Astrocyte (in vitro differentiated cells and primary cell): ENCODE measurements around the gene GDPD4. TPM values are rescaled to one million over a fixed set of nuclear protein-coding genes. Genes with fewer than 3 reads are reported as not detected.

ENCODE experiments used
- DNase-seq: peaks from one replicate; pipeline ENCODE4 v3.0.0-alpha.2; 2010; ENCODE audit warnings: low read depth
- FAIRE-seq: peaks from 2 replicates; lab custom pipeline; 2011; peaks lifted over from hg19 to GRCh38; lab: Jason Lieb, UNC
- H2AFZ ChIP-seq: 2 replicates; pipeline ENCODE4 v1.6.0; 2012; ENCODE audit warnings: low read depth, low read length, inconsistent platforms
- H3K27ac ChIP-seq: 2 replicates; pipeline ENCODE4 v1.5.1; 2011; ENCODE audit warnings: low read depth, low read length, inconsistent platforms
- H3K27me3 ChIP-seq: 2 replicates; pipeline ENCODE4 v1.6.0; 2011; ENCODE audit warnings: low read length, inconsistent platforms; ENCODE audit not compliant: insufficient read depth
- H3K36me3 ChIP-seq: 2 replicates; pipeline ENCODE4 v1.5.1; 2011; ENCODE audit warnings: low read length, inconsistent platforms; ENCODE audit not compliant: insufficient read depth
- H3K4me1 ChIP-seq: 2 replicates; pipeline ENCODE4 v1.5.1; 2011; ENCODE audit warnings: low read length, inconsistent platforms; ENCODE audit not compliant: insufficient read depth
- H3K4me2 ChIP-seq: 2 replicates; pipeline ENCODE4 v1.6.0; 2012; ENCODE audit warnings: low read length, inconsistent platforms
- H3K4me3 ChIP-seq: 2 replicates; pipeline ENCODE4 v1.5.1; 2011; ENCODE audit warnings: low read depth, mild to moderate bottlenecking, low read length, inconsistent platforms; ENCODE audit not compliant: insufficient read depth
- H3K79me2 ChIP-seq: 2 replicates; pipeline ENCODE4 v1.6.0; 2012; ENCODE audit warnings: mild to moderate bottlenecking, low read length, inconsistent platforms; ENCODE audit not compliant: insufficient read depth
- H3K9ac ChIP-seq: 2 replicates; pipeline ENCODE4 v1.6.0; 2012; ENCODE audit warnings: mild to moderate bottlenecking, low read length, inconsistent platforms
- H3K9me3 ChIP-seq: 2 replicates; pipeline ENCODE4 v1.5.1; 2012; ENCODE audit warnings: low read depth, mild to moderate bottlenecking, low read length, inconsistent platforms; ENCODE audit not compliant: insufficient read depth
- H4K20me1 ChIP-seq: 2 replicates; pipeline ENCODE4 v1.6.0; 2012; ENCODE audit warnings: low read length, inconsistent platforms; ENCODE audit not compliant: insufficient read depth
- H3K27ac Mint-ChIP-seq: one replicate; pipeline ENCODE4 v1.8.0; 2021; ENCODE audit warnings: mild to moderate bottlenecking, mixed read lengths; ENCODE audit not compliant: unreplicated experiment
- H3K27me3 Mint-ChIP-seq: one replicate; pipeline ENCODE4 v1.8.0; 2021; ENCODE audit warnings: low read depth, mixed read lengths; ENCODE audit not compliant: unreplicated experiment
- H3K36me3 Mint-ChIP-seq: one replicate; pipeline ENCODE4 v1.8.0; 2021; ENCODE audit warnings: low read depth, mixed read lengths; ENCODE audit not compliant: unreplicated experiment
- H3K4me1 Mint-ChIP-seq: one replicate; pipeline ENCODE4 v1.8.0; 2021; ENCODE audit warnings: low read depth, mixed read lengths; ENCODE audit not compliant: unreplicated experiment
- H3K4me3 Mint-ChIP-seq: one replicate; pipeline ENCODE4 v1.8.0; 2021; ENCODE audit warnings: mild to moderate bottlenecking, moderate library complexity, mixed read lengths; ENCODE audit not compliant: unreplicated experiment
- H3K9me3 Mint-ChIP-seq: one replicate; pipeline ENCODE4 v1.8.0; 2021; ENCODE audit warnings: mild to moderate bottlenecking, mixed read lengths; ENCODE audit not compliant: unreplicated experiment
- EZH2 ChIP-seq: IDR thresholded peaks from 2 replicates; pipeline ENCODE4 v1.6.1; 2012; ENCODE audit warnings: mild to moderate bottlenecking, low read length, inconsistent platforms; ENCODE audit not compliant: insufficient read depth
- total RNA-seq: library from RNA; stranded (reverse); gene quantifications from 2 replicates; pipeline ENCODE4 v1.2.1, GENCODE V29; 2021
- TF ChIP-seq, protein P1 (sequence below): IDR thresholded peaks from 2 replicates; pipeline ENCODE4 v1.5.1; 2011; ENCODE audit warnings: low read depth, mild to moderate bottlenecking, inconsistent platforms, low read length, moderate library complexity; ENCODE audit not compliant: insufficient read depth

The GDPD4 gene
- total RNA-seq, 1 donor from 2014 or later, result not detected

DNA sequence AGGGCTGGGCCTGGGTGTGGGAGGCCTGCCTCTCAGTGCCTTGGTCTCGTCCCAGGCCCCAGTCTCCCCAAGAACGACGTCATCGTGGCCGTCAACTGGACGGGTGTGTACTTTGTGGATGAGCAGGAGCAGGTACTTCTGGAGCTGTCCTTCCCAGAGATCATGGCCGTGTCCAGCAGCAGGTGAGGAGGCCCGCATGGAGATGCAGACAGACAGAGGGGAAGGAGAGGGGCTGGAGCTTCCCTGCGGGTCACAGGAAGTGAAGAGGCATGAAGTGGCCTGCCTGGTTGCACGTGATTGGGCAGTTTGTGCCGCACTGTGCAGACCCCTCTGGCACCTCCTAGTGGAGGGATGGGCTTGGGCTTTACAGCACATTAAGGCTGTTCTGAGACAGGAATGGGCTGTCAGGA is 103.0 kb downstream of the GDPD4 start:
- no peak overlapping the region for H3K4me3 Mint-ChIP-seq
- Histone ChIP-seq H2AFZ (no peak overlapping the region), H3K9ac (no peak overlapping the region), H3K27me3 (no peaks in the 10 kb centered on the region), H3K4me1 (no peaks in the 10 kb centered on the region), H3K79me2 (no peaks in the 10 kb centered on the region), H3K4me2 (no peak overlapping the region), H3K27ac (no peak overlapping the region), H4K20me1 (no peaks in the 10 kb centered on the region), H3K9me3 (no peaks in the 10 kb centered on the region), H3K36me3 (no peaks in the 10 kb centered on the region), H3K4me3 (no peak overlapping the region)
- no peak for DNase-seq
- H3K27me3 Mint-ChIP-seq, result peaks cover 29% of the 10 kb centered on the region
- TF ChIP-seq EZH2, result no peak
- TF ChIP-seq, protein P1, sequence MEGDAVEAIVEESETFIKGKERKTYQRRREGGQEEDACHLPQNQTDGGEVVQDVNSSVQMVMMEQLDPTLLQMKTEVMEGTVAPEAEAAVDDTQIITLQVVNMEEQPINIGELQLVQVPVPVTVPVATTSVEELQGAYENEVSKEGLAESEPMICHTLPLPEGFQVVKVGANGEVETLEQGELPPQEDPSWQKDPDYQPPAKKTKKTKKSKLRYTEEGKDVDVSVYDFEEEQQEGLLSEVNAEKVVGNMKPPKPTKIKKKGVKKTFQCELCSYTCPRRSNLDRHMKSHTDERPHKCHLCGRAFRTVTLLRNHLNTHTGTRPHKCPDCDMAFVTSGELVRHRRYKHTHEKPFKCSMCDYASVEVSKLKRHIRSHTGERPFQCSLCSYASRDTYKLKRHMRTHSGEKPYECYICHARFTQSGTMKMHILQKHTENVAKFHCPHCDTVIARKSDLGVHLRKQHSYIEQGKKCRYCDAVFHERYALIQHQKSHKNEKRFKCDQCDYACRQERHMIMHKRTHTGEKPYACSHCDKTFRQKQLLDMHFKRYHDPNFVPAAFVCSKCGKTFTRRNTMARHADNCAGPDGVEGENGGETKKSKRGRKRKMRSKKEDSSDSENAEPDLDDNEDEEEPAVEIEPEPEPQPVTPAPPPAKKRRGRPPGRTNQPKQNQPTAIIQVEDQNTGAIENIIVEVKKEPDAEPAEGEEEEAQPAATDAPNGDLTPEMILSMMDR, result no peak
- H3K9me3 Mint-ChIP-seq, result no peaks in the 10 kb centered on the region
- FAIRE-seq, result no peak
- H3K36me3 Mint-ChIP-seq, result peaks cover 4% of the 10 kb centered on the region
- H3K4me1 Mint-ChIP-seq, result no peaks in the 10 kb centered on the region
- no peak overlapping the region for H3K27ac Mint-ChIP-seq

GRCh38 chr11:77197626-77198320 is 103.7 kb downstream of the GDPD4 start:
- FAIRE-seq, result no peak
- TF ChIP-seq, protein P1, result no peak
- no peak for TF ChIP-seq EZH2

DNA sequence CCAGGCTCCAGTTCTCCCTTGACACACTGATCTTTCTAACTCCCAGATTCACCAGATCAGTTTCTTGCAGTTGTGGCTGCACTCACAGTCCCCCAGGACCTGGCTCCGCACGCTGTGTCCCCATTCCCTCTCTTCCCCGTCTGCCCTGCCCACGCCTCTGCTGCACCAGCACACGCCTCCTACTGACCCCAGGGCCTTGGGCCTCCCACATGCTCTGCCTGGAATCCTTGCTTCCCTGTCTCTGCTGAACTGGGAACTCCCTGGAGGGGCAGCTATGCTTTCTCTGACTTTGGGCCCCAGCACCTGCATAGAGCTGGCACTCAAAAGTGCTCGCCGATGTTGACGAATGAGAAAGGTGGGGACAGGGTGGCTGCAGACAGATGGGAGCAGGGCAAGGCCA is 104.5 kb downstream of the GDPD4 start:
- no peak for FAIRE-seq
- Histone ChIP-seq H3K36me3 (no peaks in the 10 kb centered on the region), H4K20me1 (no peaks in the 10 kb centered on the region), H3K9ac (no peak overlapping the region), H3K27ac (no peak overlapping the region), H3K27me3 (no peaks in the 10 kb centered on the region), H3K9me3 (peaks cover 4% of the 10 kb centered on the region), H3K79me2 (no peaks in the 10 kb centered on the region), H3K4me1 (no peaks in the 10 kb centered on the region), H3K4me2 (no peak overlapping the region), H2AFZ (no peak overlapping the region), H3K4me3 (no peak overlapping the region)
- TF ChIP-seq EZH2, result no peak
- TF ChIP-seq, protein P1, result no peak
- Mint-ChIP-seq H3K4me3 (no peak overlapping the region), H3K36me3 (peaks cover 3% of the 10 kb centered on the region), H3K9me3 (no peaks in the 10 kb centered on the region), H3K27ac (no peak overlapping the region), H3K27me3 (peaks cover 27% of the 10 kb centered on the region), H3K4me1 (no peaks in the 10 kb centered on the region)
- DNase-seq, result no peak

More at GRCh38 chr11:77197626-77198320, 103.7 kb downstream of the GDPD4 start:
- H3K36me3 Mint-ChIP-seq, result peaks cover 3% of the 10 kb centered on the region
- no peak overlapping the region for H3K4me3 Mint-ChIP-seq
- Histone ChIP-seq H3K9ac (no peak overlapping the region), H3K79me2 (no peaks in the 10 kb centered on the region), H3K36me3 (no peaks in the 10 kb centered on the region), H3K4me1 (no peaks in the 10 kb centered on the region), H3K4me3 (no peak overlapping the region), H3K27ac (no peak overlapping the region), H4K20me1 (no peaks in the 10 kb centered on the region), H2AFZ (no peak overlapping the region), H3K27me3 (no peaks in the 10 kb centered on the region), H3K4me2 (no peak overlapping the region), H3K9me3 (peaks cover 2% of the 10 kb centered on the region)
- no peaks in the 10 kb centered on the region for H3K9me3 Mint-ChIP-seq
- H3K27ac Mint-ChIP-seq, result no peak overlapping the region
- peaks cover 27% of the 10 kb centered on the region for H3K27me3 Mint-ChIP-seq
- H3K4me1 Mint-ChIP-seq, result no peaks in the 10 kb centered on the region
- DNase-seq, result no peak
